SK-N-SH treated with all-trans-retinoic acid at 6 μM for 48 hours (cell line): ENCODE results near the gene SQOR.
A peak's percentile ranks its signal among the peaks of the same experiment; 100 is the strongest.

Experiments
- ATAC-seq: fragments of 200-7000 bp; cut with Tn5 transposase; 3 replicates; pipeline ENCODE4 v1.9.1; 2020; ENCODE audit warnings: mild to moderate bottlenecking, moderate library complexity
- ARNTL ChIP-seq: fragments of 450-650 bp; formaldehyde crosslinking; IDR thresholded peaks from 2 replicates; pipeline ENCODE4 v1.5.0; 2020; ENCODE audit warnings: low read depth, mild to moderate bottlenecking, moderate library complexity, borderline replicate concordance
- BACH2 ChIP-seq: fragments of 250-450 bp; sonication (Bioruptor Pico); IDR thresholded peaks from 2 replicates; pipeline ENCODE4 v1.9.0; 2021; ENCODE audit warnings: mild to moderate bottlenecking, borderline replicate concordance
- CREB5 ChIP-seq: fragments of 250-450 bp; sonication (Bioruptor Pico); IDR thresholded peaks from 2 replicates; pipeline ENCODE4 v1.5.1; 2020; ENCODE audit warnings: low read depth, mild to moderate bottlenecking, moderate library complexity
- CSDC2 ChIP-seq: fragments of 250-450 bp; sonication (Bioruptor Pico); IDR thresholded peaks from 2 replicates; pipeline ENCODE4 v1.5.0; 2020; ENCODE audit warnings: mild to moderate bottlenecking, moderate library complexity
- CSRNP3 ChIP-seq: fragments of 250-450 bp; sonication (Bioruptor Pico); IDR thresholded peaks from 2 replicates; pipeline ENCODE4 v1.5.1; 2021; ENCODE audit warnings: mild to moderate bottlenecking, moderate library complexity
- ESRRG ChIP-seq: fragments of 250-450 bp; sonication (Bioruptor Pico); IDR thresholded peaks from 2 replicates; pipeline ENCODE4 v1.6.1; 2021; ENCODE audit warnings: mild to moderate bottlenecking
- ISL1 ChIP-seq: fragments of 250-450 bp; sonication (Bioruptor Pico); IDR thresholded peaks from 2 replicates; pipeline ENCODE4 v2.1.2; 2022; ENCODE audit warnings: mild to moderate bottlenecking, moderate library complexity
- OSR1 ChIP-seq: fragments of 250-450 bp; sonication (Bioruptor Pico); IDR thresholded peaks from 2 replicates; pipeline ENCODE4 v1.8.0; 2022; ENCODE audit warnings: moderate library complexity, mild to moderate bottlenecking, inconsistent platforms
- RARB ChIP-seq: fragments of 250-450 bp; sonication (Bioruptor Pico); IDR thresholded peaks from 2 replicates; pipeline ENCODE4 v1.8.0; 2021; ENCODE audit warnings: mild to moderate bottlenecking, moderate library complexity
- SNAI2 ChIP-seq: fragments of 250-450 bp; sonication (Bioruptor Pico); IDR thresholded peaks from 2 replicates; pipeline ENCODE4 v1.5.0; 2020; ENCODE audit warnings: mild to moderate bottlenecking, moderate library complexity
- TOX ChIP-seq: fragments of 250-450 bp; sonication (Bioruptor Pico); IDR thresholded peaks from 2 replicates; pipeline ENCODE4 v1.8.0; 2021; ENCODE audit warnings: mild to moderate bottlenecking, moderate library complexity, borderline replicate concordance
- TSHZ2 ChIP-seq: fragments of 250-450 bp; sonication (Bioruptor Pico); IDR thresholded peaks from 2 replicates; pipeline ENCODE4 v1.5.0; 2020; ENCODE audit warnings: mild to moderate bottlenecking, moderate library complexity
- ZC3H10 ChIP-seq: fragments of 250-450 bp; sonication (Bioruptor Pico); IDR thresholded peaks from 2 replicates; pipeline ENCODE4 v1.5.1; 2021; ENCODE audit warnings: mild to moderate bottlenecking, moderate library complexity
- ZFP3 ChIP-seq: fragments of 250-450 bp; sonication (Bioruptor Pico); IDR thresholded peaks from 2 replicates; pipeline ENCODE4 v1.5.0; 2020; ENCODE audit warnings: mild to moderate bottlenecking, moderate library complexity
- ZFP30 ChIP-seq: fragments of 450-650 bp; formaldehyde crosslinking; IDR thresholded peaks from 2 replicates; pipeline ENCODE4 v1.5.0; 2022; ENCODE audit warnings: mild to moderate bottlenecking, moderate library complexity
- ZNF565 ChIP-seq: fragments of 450-650 bp; formaldehyde crosslinking; conservative IDR thresholded peaks from 2 replicates; pipeline ENCODE4 v1.5.0; 2020; ENCODE audit warnings: low read depth, mild to moderate bottlenecking, moderate library complexity
- ZNF70 ChIP-seq: fragments of 450-650 bp; formaldehyde crosslinking; IDR thresholded peaks from 2 replicates; pipeline ENCODE4 v1.5.0; 2020; ENCODE audit warnings: mild to moderate bottlenecking, moderate library complexity
- ZNF8 ChIP-seq: fragments of 450-650 bp; formaldehyde crosslinking; IDR thresholded peaks from 2 replicates; pipeline ENCODE4 v1.5.0; 2020; ENCODE audit warnings: mild to moderate bottlenecking, moderate library complexity
- TF ChIP-seq, protein P1 (sequence below): fragments of 250-450 bp; sonication (Bioruptor Pico); IDR thresholded peaks from 2 replicates; pipeline ENCODE4 v1.8.0; 2021; ENCODE audit warnings: low read depth, mild to moderate bottlenecking, moderate library complexity, borderline replicate concordance
- TF ChIP-seq, protein P2 (sequence below): fragments of 250-450 bp; sonication (Bioruptor Pico); IDR thresholded peaks from 2 replicates; pipeline ENCODE4 v1.8.0; 2020; ENCODE audit warnings: mild to moderate bottlenecking, moderate library complexity, borderline replicate concordance

The SQOR gene

DNA sequence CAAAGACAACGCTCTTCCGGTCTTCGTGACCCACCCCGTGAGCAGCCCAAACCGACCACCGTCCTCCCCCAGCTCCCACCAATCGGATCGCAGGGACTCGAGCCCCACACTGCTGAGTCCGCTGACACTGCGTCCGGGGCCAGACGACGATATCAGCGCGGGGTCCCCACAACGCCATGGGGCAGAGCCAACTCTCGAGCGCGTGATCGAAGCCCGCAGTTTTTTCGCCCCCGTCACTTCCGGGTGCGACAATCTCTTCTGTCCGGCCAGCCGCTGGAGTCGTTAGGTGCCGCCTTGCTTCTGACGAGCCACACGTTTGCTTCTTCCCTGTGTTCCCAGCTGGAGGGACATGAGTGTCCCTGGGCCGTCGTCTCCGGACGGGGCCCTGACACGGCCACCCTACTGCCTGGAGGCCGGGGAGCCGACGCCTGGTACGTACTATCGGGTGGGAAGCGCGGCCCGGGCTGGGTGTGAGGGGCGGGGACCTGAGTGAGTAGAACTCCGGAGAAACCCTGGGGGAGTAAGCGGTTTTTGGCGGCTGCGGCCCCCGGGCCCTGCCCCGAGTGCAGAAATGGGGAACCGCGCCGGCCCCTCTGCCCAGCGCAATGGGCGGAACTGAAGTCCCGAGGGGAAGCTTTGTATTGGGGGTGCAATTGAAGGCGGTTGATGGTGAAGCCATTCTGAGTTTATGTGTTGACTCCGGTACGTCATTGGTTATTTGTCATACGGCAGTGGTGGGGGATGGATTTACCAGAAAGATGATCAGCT lies 47.5 kb upstream of the SQOR start, which contains the start of gene BLOC1S6 (continued):
- TF ChIP-seq, protein P1, sequence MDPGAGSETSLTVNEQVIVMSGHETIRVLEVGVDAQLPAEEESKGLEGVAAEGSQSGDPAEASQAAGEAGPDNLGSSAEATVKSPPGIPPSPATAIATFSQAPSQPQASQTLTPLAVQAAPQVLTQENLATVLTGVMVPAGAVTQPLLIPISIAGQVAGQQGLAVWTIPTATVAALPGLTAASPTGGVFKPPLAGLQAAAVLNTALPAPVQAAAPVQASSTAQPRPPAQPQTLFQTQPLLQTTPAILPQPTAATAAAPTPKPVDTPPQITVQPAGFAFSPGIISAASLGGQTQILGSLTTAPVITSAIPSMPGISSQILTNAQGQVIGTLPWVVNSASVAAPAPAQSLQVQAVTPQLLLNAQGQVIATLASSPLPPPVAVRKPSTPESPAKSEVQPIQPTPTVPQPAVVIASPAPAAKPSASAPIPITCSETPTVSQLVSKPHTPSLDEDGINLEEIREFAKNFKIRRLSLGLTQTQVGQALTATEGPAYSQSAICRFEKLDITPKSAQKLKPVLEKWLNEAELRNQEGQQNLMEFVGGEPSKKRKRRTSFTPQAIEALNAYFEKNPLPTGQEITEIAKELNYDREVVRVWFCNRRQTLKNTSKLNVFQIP (CRISPR knock-in tag) = peak; percentile 58; the same call in 1 of the 2 replicates
- 0 out of 2 replicates have a peak, but pooled peaks have one; percentile 16 for TF ChIP-seq ZNF565
- no peak for TF ChIP-seq ARNTL (CRISPR knock-in tag)
- TF ChIP-seq BACH2 (CRISPR knock-in tag) = no peak

GRCh38 chr15:45587863-45588170 lies 47.0 kb upstream of the SQOR start:
- ATAC-seq = no peak

More at GRCh38 chr15:45587863-45588170, 47.0 kb upstream of the SQOR start:
- no peak for TF ChIP-seq ZNF8
- TF ChIP-seq OSR1 (CRISPR knock-in tag) = no peak
- no peak for TF ChIP-seq ZFP30 (CRISPR knock-in tag)
- TF ChIP-seq ZC3H10 (CRISPR knock-in tag) = no peak
- no peak for TF ChIP-seq SNAI2 (CRISPR knock-in tag)
- no peak for TF ChIP-seq ZNF70 (CRISPR knock-in tag)
- TF ChIP-seq ZFP3 = no peak
- no peak for TF ChIP-seq ZNF565
- no peak for TF ChIP-seq TOX (CRISPR knock-in tag)
- no peak for TF ChIP-seq CSDC2 (CRISPR knock-in tag)
- no peak for TF ChIP-seq ESRRG
- TF ChIP-seq CSRNP3 (CRISPR knock-in tag) = no peak
- TF ChIP-seq, protein P2, sequence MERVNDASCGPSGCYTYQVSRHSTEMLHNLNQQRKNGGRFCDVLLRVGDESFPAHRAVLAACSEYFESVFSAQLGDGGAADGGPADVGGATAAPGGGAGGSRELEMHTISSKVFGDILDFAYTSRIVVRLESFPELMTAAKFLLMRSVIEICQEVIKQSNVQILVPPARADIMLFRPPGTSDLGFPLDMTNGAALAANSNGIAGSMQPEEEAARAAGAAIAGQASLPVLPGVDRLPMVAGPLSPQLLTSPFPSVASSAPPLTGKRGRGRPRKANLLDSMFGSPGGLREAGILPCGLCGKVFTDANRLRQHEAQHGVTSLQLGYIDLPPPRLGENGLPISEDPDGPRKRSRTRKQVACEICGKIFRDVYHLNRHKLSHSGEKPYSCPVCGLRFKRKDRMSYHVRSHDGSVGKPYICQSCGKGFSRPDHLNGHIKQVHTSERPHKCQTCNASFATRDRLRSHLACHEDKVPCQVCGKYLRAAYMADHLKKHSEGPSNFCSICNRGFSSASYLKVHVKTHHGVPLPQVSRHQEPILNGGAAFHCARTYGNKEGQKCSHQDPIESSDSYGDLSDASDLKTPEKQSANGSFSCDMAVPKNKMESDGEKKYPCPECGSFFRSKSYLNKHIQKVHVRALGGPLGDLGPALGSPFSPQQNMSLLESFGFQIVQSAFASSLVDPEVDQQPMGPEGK = no peak
- no peak for TF ChIP-seq CREB5 (CRISPR knock-in tag)
- TF ChIP-seq, protein P1 (CRISPR knock-in tag) = no peak
- no peak for TF ChIP-seq TSHZ2 (CRISPR knock-in tag)
- no peak for TF ChIP-seq BACH2 (CRISPR knock-in tag)
- TF ChIP-seq ARNTL (CRISPR knock-in tag) = no peak
- TF ChIP-seq RARB (CRISPR knock-in tag) = no peak
- no peak for TF ChIP-seq ISL1 (CRISPR knock-in tag)
